Keratinocyte (primary cell): ENCODE measurements around the gene FNDC8.

Experiments used
- EZH2 ChIP-seq: IDR thresholded peaks from one replicate; pipeline ENCODE4 v1.6.1; 2012; ENCODE audit warnings: inconsistent platforms, mild to moderate bottlenecking, low read length, moderate library complexity
- TF ChIP-seq, protein P1 (sequence below), 3 experiments: IDR thresholded peaks in 1 of 3; conservative IDR thresholded peaks in 1 of 3; optimal IDR thresholded peaks in 1 of 3; 2 replicates in 2 of 3; 3 replicates in 1 of 3; pipeline versions ENCODE3 to v1.5.1; 2011; ENCODE audit warnings: low read length in 3 of 3, mild to moderate bottlenecking in 3 of 3, moderate library complexity in 2 of 3, control low read depth in 1 of 3, inconsistent platforms in 1 of 3; ENCODE audit not compliant: insufficient read depth in 2 of 3; ENCODE audit errors: extremely low read depth in 1 of 3

DNA sequence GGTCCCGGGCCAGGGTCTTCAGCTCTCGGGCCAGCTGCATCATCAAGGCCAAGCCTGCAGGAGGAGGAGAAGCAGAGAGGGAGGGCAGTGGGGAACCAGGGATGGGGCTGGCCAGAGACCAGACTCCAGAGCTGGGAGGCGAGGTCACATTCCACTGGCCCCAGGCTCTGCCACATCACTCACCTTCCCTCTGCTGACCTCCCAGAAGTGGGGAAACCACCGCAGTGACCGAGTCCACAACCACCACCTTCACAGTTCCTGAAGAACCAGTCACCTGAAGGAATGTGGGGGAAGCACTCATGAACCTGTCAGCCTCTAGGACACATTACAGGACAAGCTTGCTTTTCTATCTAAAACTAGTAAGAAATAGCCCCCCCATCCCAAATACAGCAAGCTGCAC, 18.1 kb upstream of the FNDC8 start:
- TF ChIP-seq, protein P1, sequence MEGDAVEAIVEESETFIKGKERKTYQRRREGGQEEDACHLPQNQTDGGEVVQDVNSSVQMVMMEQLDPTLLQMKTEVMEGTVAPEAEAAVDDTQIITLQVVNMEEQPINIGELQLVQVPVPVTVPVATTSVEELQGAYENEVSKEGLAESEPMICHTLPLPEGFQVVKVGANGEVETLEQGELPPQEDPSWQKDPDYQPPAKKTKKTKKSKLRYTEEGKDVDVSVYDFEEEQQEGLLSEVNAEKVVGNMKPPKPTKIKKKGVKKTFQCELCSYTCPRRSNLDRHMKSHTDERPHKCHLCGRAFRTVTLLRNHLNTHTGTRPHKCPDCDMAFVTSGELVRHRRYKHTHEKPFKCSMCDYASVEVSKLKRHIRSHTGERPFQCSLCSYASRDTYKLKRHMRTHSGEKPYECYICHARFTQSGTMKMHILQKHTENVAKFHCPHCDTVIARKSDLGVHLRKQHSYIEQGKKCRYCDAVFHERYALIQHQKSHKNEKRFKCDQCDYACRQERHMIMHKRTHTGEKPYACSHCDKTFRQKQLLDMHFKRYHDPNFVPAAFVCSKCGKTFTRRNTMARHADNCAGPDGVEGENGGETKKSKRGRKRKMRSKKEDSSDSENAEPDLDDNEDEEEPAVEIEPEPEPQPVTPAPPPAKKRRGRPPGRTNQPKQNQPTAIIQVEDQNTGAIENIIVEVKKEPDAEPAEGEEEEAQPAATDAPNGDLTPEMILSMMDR (optimal IDR thresholded peaks at IDR 0.05 in 1 of 3, IDR thresholded peaks at IDR 0.05 in 1 of 3, conservative IDR thresholded peaks at IDR 0.05 in 1 of 3; ENCODE audit: extremely low read depth in 1 of 3, insufficient read depth in 2 of 3, low read length in 3 of 3), result no peak
- no peak for TF ChIP-seq EZH2
